Activated CD4-positive, alpha-beta T cell treated with anti-CD3 and anti-CD28 coated beads, Interleukin-2, amount 50 U/mL, for 4 hours (primary cell): ENCODE results near the gene COL18A1.
"Not testable (repeated sequence)": the region's sequence is repeated elsewhere in the genome, so short reads cannot be mapped to it uniquely, and the experiment has no call there.

Experiments used
- DNase-seq, 2 experiments: peaks; one replicate each; pipeline ENCODE4 v3.0.0-alpha.2; 2020

Gene COL18A1

DNA sequence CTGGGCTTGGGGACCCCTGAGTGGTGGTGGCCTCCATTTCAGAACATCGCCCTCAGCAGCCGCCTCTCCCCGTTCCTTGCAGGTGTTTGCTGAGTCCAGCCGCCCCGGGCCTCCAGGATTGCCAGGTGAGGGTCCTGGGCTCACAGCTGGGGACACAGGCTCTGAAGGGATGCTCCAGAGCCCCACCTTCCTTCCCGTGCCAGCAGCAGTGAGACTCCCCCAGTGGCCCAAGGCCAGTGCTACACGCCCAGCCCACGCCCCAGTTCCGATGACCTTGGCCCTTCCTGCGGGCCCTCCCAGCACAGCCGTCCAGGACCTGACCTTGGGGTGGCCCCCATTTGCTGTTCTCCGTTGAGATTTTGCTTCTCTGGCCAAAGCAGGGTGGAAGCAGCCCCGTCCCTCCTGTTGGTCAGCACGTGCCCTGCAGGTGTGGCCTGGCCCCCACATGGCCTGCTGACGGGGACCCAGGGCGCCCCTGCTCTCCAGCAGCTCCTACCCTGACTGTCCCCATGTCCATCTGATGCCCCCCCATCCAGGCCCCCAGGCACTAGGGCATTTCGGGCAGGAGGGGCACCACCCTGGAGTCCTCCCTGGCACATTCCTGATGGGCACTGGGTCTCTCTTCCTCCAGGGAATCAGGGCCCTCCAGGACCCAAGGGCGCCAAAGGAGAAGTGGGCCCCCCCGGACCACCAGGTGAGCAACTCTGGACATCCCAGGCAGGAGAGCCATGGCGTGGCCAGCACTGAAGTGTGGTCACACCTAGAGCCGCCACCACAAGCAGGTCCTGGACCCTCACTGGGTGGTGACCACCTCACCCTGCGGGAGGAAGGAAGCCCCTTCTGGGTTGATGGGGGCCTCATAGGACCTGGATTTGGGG lies 92.2 kb downstream of the COL18A1 start:
- no peak for DNase-seq

- no peak for DNase-seq
Measured at GRCh38 chr21:45497846-45498645, 93.1 kb downstream of the COL18A1 start.

DNA sequence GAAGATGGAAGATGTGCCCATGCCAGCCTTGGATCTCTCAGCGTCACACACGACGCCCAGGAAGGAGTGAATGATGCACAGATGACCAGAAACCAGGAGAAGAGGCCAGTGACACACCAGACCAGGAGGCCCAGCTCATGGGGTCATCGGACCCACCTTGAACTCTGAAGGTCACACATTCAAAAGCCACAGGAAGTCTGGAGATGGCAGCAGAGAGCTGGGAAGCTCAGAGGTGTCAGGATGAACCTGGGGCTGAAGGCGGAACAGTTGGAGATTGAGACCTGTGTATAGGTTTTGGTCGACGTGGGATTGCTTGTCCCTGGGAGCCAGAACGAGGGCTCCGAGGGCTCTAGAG lies 93.7 kb downstream of the COL18A1 start:
- DNase-seq = no peak

- DNase-seq = no peak
Measured at GRCh38 chr21:45499201-45499750, 94.3 kb downstream of the COL18A1 start.

GRCh38 chr21:45499970-45500577 lies 95.1 kb downstream of the COL18A1 start:
- no peak for DNase-seq

DNA sequence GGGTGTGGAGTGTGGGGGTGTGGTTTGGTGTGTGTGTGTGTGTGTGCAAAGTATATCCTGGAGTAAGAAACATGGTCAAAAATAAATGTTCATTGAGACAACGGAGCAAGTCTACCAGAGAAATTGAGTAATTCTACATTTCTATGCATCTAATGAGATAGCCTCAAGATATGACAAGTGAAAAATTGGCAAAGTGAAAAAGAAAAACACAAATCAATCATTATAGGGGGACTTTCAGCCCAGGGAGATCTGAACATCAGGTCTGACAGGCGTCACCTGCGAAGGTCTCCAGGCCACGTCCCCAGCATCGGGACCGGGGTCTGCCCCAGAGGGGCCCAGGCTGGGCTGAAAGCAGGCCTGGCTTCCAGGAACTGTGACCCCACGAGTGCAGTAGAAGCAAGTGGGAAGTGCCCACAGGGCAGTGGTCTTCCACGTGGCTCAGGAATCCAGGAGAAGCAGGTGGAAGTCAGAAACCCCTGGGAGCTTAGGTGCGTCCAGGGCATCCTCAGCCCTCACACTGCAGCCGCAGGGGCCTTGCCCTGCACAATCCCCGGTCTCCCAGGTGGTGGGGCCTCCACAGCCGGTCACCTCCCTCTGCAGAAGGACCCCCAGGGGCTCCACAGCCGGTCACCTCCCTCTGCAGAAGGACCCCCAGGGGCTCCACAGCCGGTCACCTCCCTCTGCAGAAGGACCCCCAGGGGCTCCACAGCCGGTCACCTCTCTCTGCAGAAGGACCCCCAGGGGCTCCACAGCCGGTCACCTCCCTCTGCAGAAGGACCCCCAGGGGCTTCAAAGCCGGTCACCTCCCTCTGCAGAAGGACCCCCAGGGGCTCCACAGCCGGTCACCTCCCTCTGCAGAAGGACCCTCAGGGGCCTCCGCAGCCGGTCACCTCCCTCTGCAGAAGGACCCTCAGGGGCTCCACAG lies 96.4 kb downstream of the COL18A1 start:
- not testable (repeated sequence) for DNase-seq

- DNase-seq = no peak
Measured at GRCh38 chr21:45502006-45502345, 97.0 kb downstream of the COL18A1 start.

GRCh38 chr21:45502600-45502999 lies 97.6 kb downstream of the COL18A1 start:
- no peak for DNase-seq

GRCh38 chr21:45503226-45503625 lies 98.3 kb downstream of the COL18A1 start:
- DNase-seq = not testable (repeated sequence)

DNA sequence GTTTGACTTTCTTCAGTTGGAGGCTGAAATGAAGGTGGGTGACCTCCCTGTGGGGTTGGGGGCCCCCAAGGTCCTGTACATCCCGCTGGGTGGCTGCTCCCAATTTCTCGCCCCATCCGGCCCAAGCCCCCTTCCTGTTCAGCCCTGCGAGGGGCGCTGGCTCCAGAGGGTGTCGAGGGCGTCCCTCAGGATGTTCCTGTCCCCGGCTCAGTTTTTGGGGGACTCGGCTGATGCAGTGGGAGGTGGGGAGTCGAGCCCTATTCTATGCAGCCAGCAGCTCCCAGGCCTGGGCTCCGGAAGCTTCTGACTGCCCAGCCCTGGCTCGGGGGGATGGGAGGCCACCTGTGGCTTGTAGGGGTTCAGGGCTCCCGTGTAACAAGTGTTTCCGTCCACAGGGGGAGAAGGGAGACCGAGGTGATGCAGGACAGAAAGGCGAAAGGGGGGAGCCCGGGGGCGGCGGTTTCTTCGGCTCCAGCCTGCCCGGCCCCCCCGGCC lies 99.1 kb downstream of the COL18A1 start:
- DNase-seq = no peak

DNA sequence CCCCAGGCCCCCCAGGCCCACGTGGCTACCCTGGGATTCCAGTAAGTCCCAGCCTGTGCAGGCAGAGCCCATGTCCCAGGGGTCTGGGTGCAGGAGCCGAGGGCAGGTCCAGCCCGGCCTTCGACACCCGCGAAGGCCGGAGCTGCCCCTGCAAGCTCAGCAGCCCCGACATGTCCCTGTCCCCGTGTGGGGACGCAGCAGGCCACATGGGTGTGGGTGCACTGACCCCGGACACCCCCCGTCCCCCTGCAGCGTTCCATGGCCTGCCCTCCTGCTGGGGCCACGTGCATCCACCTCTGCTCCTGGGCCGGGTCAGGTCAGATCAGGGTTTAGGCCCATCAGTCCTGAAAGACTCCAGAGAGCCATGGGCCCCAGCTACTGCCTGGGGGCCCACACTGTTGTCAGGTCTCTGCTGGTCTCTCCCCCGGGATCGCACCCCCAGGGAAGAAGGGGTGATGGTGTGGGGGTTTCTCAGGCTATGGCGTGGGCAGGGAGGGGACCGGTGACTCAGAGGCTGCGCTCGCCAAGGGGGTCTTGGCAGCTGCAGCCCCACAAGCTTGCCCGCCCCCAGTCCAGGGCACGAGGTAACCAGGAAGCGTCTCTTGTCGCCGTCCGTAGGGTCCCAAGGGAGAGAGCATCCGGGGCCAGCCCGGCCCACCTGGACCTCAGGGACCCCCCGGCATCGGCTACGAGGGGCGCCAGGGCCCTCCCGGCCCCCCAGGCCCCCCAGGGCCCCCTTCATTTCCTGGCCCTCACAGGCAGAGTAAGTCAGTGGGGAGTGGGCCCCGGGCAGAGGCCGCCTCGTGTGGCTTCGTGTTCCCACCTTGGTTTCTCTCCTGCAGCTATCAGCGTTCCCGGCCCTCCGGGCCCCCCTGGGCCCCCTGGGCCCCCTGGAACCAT lies 99.8 kb downstream of the COL18A1 start:
- no peak for DNase-seq

GRCh38 chr21:45505416-45506021 lies 100.6 kb downstream of the COL18A1 start:
- DNase-seq = no peak

DNA sequence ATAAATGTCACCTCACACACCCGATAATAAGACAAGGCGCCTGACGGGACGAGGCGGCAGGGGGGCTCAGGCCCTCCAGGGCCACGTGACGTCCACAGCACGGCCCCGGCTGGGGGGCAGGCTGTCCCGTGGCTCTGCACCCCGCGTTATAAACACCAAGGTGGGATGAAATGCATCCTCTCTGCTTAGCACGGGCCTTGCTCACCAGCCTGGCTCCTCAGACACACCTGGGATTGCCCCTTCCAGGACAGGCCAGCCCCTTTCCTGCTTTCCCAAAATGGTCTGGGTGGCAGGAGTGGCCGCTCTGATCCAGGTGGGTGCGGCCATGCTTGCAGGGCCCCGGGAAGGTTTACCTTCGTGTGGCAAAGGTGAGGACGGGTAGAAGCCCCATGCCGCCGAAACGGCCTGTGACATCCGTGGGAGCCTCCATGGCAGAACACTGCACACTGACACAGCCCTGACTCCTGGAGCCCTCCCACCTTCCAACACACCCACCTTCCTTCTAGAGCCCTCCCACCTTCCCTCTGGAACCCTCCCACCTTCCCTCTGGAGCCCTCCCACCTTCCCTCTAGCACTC lies 101.4 kb downstream of the COL18A1 start:
- DNase-seq = no peak

DNA sequence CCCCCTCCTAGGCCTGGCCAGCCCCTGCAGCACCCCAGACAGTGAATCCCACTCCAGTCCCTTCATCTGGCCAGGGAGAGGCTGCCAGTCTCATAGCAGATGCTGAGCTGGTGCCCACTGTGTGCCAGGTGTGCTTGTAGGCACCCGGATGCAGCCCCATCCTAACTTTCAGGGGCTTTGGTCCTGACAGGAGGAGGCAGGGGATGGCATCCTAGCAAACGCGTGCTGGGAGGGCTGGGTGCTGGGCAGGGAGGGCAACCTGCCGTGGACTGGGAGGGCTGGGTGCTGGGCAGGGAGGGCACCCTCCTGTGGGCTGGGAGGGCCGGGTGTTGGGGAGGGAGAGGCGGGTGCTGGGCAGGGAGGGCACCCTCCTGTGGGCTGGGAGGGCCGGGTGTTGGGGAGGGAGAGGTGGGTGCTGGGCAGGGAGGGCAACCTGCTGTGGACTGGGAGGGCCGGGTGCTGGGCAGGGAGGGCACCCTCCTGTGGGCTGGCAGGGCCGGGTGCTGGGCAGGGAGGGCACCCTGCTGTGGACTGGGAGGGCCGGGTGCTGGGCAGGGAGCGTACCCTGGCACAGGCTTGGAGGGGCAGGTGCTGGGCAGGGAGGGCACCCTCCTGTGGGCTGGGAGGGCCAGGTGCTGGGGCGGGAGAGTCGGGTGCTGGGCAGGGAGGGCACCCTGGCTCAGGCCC lies 102.0 kb downstream of the COL18A1 start:
- DNase-seq = no peak

- DNase-seq = no peak
Measured at GRCh38 chr21:45507523-45507875, 102.5 kb downstream of the COL18A1 start.

DNA sequence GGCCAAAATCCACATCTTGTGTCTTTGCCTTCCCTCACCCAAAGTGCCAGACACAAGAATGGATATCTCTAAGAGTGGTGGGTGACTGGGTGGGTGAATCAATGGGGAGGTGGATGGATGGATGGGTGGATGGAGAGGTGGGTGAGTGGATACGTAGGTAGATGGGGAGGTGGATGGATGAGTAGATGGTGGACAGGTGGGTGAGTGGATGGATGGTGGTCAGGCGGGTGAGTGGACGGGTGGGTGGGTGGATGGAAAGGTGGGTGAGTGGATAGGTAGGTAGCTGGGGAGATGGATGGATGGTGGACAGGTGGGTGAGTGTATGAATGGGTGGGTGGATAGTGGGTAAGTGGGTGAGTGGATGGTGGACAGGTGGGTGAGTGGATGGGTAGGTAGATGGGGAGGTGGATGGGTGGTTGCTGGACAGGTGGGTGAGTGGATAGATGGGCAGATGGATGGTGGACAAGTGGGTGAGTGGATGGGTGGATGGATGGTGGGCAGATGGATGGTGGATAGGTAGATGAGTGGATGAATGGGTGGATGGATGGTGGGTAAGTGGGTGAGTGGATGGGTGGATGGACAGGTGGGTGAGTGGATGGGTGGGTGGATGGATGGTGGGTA lies 103.0 kb downstream of the COL18A1 start:
- no peak for DNase-seq

DNA sequence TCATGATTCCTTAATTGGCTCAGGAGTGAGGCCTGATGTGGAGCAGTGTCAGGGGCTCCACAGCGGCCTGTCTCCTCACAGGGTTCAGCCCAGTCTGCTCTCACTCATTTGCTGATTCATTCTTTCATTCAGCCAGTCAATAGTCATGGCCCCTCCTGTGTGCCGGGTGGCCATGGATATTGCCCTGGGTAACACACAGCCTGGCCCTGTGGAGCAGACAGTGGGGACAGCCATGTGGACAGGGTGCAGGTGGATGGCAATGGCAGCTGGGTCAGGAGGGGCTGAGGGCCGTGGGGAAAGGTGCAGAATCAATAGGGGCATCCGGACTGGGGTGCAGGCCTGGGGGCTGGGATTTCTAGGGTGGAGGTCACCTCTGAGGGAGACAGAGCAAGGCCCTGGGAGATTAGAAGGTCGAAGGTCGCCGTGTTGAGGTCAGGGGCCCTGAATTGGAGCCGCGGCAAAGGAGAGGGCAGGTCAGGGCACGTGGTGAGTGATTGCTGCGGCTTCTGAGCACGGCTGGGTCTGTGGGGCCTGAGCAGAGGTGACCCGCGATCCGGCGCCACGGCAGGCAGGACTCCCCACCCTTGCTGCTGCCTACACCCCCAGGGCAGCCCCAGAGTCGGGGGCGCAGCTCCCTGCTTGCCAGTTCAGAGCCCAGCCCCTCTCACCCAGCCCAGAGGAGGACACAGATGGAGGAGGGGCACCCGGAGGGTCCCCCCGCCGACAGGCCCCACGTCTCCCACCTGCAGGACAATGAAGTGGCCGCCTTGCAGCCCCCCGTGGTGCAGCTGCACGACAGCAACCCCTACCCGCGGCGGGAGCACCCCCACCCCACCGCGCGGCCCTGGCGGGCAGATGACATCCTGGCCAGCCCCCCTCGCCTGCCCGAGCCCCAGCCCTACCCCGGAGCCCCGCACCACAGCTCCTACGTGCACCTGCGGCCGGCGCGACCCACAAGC lies 103.9 kb downstream of the COL18A1 start:
- no peak for DNase-seq
